A673 (cell line): ENCODE data around the gene CYP2D6.

Experiments
- EZH2 ChIP-seq: fragments of 200-600 bp; sonication (generic); IDR thresholded peaks from 2 replicates; pipeline ENCODE4 v1.6.1; 2017; ENCODE audit warnings: borderline replicate concordance, low read depth, mild to moderate bottlenecking, mixed read lengths, antibody characterized with exemption, low read length; ENCODE audit not compliant: poor library complexity, severe bottlenecking
- TF ChIP-seq, protein P1 (sequence below): fragments of 300-800, 200-600 bp; sonication (generic); conservative IDR thresholded peaks from 2 replicates; pipeline ENCODE4 v1.5.1; 2017; ENCODE audit warnings: low read depth, mild to moderate bottlenecking, antibody characterized with exemption, low read length, moderate library complexity, mixed read lengths

GRCh38 chr22:42078469-42079318 is 51.9 kb downstream of the CYP2D6 start:
- no peak for TF ChIP-seq EZH2
- TF ChIP-seq, protein P1, sequence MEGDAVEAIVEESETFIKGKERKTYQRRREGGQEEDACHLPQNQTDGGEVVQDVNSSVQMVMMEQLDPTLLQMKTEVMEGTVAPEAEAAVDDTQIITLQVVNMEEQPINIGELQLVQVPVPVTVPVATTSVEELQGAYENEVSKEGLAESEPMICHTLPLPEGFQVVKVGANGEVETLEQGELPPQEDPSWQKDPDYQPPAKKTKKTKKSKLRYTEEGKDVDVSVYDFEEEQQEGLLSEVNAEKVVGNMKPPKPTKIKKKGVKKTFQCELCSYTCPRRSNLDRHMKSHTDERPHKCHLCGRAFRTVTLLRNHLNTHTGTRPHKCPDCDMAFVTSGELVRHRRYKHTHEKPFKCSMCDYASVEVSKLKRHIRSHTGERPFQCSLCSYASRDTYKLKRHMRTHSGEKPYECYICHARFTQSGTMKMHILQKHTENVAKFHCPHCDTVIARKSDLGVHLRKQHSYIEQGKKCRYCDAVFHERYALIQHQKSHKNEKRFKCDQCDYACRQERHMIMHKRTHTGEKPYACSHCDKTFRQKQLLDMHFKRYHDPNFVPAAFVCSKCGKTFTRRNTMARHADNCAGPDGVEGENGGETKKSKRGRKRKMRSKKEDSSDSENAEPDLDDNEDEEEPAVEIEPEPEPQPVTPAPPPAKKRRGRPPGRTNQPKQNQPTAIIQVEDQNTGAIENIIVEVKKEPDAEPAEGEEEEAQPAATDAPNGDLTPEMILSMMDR = no peak
